ENCODE data around the gene FCER2. TPM values are rescaled to one million over a fixed set of nuclear protein-coding genes. Genes with fewer than 3 reads are reported as not detected.

FCER2 gene
- total RNA-seq, 1 donor from 2014 or later: 0.50 TPM

DNA sequence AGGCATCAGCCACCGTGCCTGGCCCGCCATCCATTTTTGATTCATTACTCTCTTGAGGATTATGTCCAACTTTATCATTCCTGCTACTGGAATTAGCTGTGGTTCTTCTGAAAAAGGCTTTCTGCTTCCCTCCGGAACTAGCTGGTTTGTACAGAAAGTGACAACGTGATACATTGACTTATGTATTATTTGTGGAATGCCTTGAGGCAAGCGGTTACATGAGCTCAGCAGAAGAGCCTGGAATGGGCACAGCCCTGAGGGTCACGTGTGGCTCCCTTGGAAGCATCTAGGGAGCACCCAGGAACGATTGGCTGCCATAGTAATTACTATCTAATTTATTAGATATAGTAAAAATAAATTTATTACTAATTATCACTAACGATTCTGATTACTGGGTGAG is 47.5 kb downstream of the FCER2 start:
- no peaks in the 10 kb centered on the region for H3K27me3 ChIP-seq (ENCODE audit: low read depth)
- DNase-seq (no peak), ATAC-seq (no peak)
- TF ChIP-seq, protein P1, sequence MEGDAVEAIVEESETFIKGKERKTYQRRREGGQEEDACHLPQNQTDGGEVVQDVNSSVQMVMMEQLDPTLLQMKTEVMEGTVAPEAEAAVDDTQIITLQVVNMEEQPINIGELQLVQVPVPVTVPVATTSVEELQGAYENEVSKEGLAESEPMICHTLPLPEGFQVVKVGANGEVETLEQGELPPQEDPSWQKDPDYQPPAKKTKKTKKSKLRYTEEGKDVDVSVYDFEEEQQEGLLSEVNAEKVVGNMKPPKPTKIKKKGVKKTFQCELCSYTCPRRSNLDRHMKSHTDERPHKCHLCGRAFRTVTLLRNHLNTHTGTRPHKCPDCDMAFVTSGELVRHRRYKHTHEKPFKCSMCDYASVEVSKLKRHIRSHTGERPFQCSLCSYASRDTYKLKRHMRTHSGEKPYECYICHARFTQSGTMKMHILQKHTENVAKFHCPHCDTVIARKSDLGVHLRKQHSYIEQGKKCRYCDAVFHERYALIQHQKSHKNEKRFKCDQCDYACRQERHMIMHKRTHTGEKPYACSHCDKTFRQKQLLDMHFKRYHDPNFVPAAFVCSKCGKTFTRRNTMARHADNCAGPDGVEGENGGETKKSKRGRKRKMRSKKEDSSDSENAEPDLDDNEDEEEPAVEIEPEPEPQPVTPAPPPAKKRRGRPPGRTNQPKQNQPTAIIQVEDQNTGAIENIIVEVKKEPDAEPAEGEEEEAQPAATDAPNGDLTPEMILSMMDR (IDR thresholded peaks at IDR 0.05): no peak
- intact Hi-C loops (cut with DNase I): no loop called here
- no peaks in the 10 kb centered on the region for H3K36me3 ChIP-seq
- H3K4me1 ChIP-seq: peaks cover 28% of the 10 kb centered on the region
- no peaks in the 10 kb centered on the region for H3K9me3 ChIP-seq
- H3K27ac ChIP-seq: peak overlapping the region; percentile 74
- H3K4me3 ChIP-seq: no peak overlapping the region

DNA sequence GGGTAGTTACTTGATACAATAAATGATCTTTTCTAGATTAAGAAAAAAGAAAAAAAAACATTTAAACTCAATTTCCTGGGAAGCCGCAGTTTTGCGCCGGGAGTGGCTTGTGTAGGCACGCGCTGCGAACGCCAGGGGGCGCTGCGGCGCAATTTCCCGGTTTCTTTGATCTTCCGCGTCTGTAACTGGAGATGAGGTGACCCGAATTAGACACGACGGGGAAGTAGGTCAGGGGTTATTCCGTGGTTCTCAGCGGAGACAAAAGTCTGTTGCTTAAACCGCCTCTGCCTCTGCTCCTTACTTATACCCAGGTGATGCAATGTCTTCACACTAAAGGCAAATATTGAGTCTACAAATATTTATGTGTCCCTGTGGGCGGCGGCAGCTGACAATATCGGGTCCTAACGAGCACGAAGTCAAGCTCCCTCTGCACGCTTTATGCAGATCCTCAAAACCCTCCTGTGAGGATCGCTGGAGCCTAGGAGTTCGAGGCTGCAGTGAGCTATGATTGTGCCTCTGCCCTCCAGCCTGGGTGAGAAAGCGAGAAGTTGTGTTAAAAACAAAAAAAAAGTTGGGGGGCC is 49.8 kb downstream of the FCER2 start:
- ATAC-seq: peak; percentile 88 to 89

DNA sequence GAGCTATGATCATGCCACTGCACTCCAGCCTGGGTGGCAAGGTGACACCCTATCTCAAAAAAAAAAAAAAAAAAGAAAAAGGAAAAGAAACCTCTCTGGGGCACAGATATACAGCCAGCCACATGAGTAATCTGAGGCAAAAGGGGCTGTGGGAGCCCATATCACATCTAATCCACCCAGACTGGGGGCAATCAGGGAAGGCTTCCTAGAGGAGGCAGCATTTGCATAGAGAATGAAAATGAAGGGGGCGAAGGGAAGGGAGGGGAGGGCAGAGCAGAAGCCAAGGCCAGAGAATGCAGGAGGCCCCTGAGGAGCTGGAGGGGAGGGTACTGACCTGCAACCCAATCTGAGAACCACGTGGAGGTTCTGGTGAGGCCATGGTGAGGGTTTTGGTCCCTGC is 51.8 kb downstream of the FCER2 start:
- Histone ChIP-seq H3K27me3 (ENCODE audit: low read depth) (no peaks in the 10 kb centered on the region), H3K4me1 (peaks cover 21% of the 10 kb centered on the region), H3K4me3 (no peak overlapping the region), H3K9me3 (no peaks in the 10 kb centered on the region), H3K36me3 (peaks cover 17% of the 10 kb centered on the region), H3K27ac (no peak overlapping the region)
- ATAC-seq (no peak), DNase-seq (no peak)
- intact Hi-C loops (cut with DNase I): no loop called here
- TF ChIP-seq, protein P1 (IDR thresholded peaks at IDR 0.05): no peak

More for the DNA sequence above, 49.8 kb downstream of the FCER2 start:
- intact Hi-C loops (cut with DNase I): no loop called here
- peak overlapping the region; percentile 60 for H3K27ac ChIP-seq
- peaks cover 21% of the 10 kb centered on the region for H3K4me1 ChIP-seq
- H3K9me3 ChIP-seq: no peaks in the 10 kb centered on the region
- TF ChIP-seq, protein P1 (IDR thresholded peaks at IDR 0.05): peak; percentile 98
- no peaks in the 10 kb centered on the region for H3K27me3 ChIP-seq (ENCODE audit: low read depth)
- peak; percentile 91 for DNase-seq
- H3K36me3 ChIP-seq: peaks cover 5% of the 10 kb centered on the region
- peak overlapping the region; percentile 31 for H3K4me3 ChIP-seq

DNA sequence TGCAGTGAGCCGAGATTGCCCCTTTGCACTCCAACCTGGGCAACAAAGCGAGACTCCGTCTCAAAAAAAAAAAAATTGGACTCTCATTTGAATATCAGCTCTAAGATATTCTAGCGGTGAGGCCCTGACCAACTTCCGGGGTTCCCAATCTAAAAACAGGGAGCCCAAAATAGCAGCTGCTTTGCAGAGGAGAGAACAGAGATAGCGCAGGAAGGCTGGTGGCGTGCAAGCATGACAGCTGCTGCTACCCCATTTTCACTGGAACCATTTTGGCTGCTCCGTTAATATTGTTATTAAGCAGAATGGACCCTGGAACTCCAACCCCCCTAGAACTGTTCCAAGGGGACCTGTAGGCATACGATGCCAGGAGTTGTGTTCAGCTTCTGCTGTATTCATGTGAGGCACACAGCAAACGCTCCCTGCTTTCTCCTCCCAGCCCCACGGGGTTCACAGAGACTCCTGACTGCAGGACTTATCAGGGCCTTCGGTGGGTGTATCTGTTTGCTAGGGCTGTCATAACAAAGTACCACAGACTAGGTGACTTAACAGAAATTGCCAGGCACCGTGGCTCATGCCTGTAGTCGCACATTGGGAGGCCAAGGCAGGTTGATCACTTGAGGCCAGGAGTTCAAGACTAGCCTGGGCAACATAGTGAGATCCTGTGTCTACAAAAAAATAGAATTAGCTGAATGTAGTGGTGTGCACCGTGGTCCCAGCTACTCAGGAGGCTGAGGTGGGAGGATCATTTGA is 53.5 kb downstream of the FCER2 start:
- no peaks in the 10 kb centered on the region for H3K27me3 ChIP-seq (ENCODE audit: low read depth)
- DNase-seq: no peak
- TF ChIP-seq, protein P1 (IDR thresholded peaks at IDR 0.05): no peak
- ATAC-seq: no peak
- intact Hi-C loops (cut with DNase I): no loop called here
- no peak overlapping the region for H3K27ac ChIP-seq
- peaks cover 26% of the 10 kb centered on the region for H3K36me3 ChIP-seq
- no peak overlapping the region for H3K4me3 ChIP-seq
- no peaks in the 10 kb centered on the region for H3K9me3 ChIP-seq
- H3K4me1 ChIP-seq: peaks cover 10% of the 10 kb centered on the region

DNA sequence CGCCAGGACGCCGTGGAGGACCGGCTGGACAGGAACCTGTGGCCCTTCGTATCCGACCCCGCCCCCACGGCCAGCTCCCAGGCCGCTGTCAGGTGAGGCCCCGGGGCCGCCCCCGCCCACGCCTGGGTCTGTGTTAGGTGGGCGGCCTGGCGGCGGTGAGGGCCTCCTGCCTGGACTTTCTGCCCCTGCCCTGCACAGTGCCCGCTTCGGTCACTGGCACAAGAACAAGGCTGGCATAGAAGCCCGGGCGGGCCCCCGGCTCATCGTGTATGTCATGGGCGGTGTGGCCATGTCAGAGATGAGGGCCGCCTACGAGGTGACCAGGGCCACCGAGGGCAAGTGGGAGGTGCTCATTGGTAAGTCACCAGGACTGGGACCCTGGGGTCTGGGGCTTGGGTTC is 54.8 kb downstream of the FCER2 start:
- TF ChIP-seq, protein P1 (IDR thresholded peaks at IDR 0.05): no peak
- Histone ChIP-seq H3K27me3 (ENCODE audit: low read depth) (no peaks in the 10 kb centered on the region), H3K4me3 (no peak overlapping the region), H3K36me3 (peaks cover 31% of the 10 kb centered on the region), H3K27ac (no peak overlapping the region), H3K4me1 (peaks cover 1% of the 10 kb centered on the region), H3K9me3 (no peaks in the 10 kb centered on the region)
- intact Hi-C loops (cut with DNase I): no loop called here
- ATAC-seq: no peak
- no peak for DNase-seq
